NB4 (cell line): ENCODE measurements around the gene ARHGAP18.

Source experiments
- DNase-seq: peaks from one replicate; pipeline ENCODE4 v3.0.0; 2010; ENCODE audit warnings: low read depth
- H3K4me3 ChIP-seq: one replicate; pipeline ENCODE4 v1.5.1; 2011; ENCODE audit warnings: mild to moderate bottlenecking, low read depth, low read length, moderate library complexity
- MYC ChIP-seq: IDR thresholded peaks from 2 replicates; pipeline ENCODE4 v1.6.1; 2011; ENCODE audit warnings: low read depth, low read length
- POLR2A ChIP-seq: IDR thresholded peaks from 2 replicates; pipeline ENCODE4 v1.6.1; 2011; ENCODE audit warnings: mild to moderate bottlenecking; ENCODE audit not compliant: insufficient read length; ENCODE audit errors: extremely low read depth
- TF ChIP-seq, protein P1 (sequence below): IDR thresholded peaks from one replicate; pipeline ENCODE4 v1.5.1; 2012; ENCODE audit warnings: low read depth, low read length
- TF ChIP-seq, protein P2 (sequence below): IDR thresholded peaks from 2 replicates; pipeline ENCODE4 v1.6.1; 2011; ENCODE audit warnings: low read depth, low read length

ARHGAP18 gene

GRCh38 chr6:129744201-129744879, 34.4 kb upstream of the ARHGAP18 start:
- no peak for DNase-seq
- no peak overlapping the region for H3K4me3 ChIP-seq
- TF ChIP-seq MYC (no peak), POLR2A (no peak)
- TF ChIP-seq, protein P1, sequence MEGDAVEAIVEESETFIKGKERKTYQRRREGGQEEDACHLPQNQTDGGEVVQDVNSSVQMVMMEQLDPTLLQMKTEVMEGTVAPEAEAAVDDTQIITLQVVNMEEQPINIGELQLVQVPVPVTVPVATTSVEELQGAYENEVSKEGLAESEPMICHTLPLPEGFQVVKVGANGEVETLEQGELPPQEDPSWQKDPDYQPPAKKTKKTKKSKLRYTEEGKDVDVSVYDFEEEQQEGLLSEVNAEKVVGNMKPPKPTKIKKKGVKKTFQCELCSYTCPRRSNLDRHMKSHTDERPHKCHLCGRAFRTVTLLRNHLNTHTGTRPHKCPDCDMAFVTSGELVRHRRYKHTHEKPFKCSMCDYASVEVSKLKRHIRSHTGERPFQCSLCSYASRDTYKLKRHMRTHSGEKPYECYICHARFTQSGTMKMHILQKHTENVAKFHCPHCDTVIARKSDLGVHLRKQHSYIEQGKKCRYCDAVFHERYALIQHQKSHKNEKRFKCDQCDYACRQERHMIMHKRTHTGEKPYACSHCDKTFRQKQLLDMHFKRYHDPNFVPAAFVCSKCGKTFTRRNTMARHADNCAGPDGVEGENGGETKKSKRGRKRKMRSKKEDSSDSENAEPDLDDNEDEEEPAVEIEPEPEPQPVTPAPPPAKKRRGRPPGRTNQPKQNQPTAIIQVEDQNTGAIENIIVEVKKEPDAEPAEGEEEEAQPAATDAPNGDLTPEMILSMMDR: no peak
- TF ChIP-seq, protein P2, sequence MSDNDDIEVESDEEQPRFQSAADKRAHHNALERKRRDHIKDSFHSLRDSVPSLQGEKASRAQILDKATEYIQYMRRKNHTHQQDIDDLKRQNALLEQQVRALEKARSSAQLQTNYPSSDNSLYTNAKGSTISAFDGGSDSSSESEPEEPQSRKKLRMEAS: no peak

DNA sequence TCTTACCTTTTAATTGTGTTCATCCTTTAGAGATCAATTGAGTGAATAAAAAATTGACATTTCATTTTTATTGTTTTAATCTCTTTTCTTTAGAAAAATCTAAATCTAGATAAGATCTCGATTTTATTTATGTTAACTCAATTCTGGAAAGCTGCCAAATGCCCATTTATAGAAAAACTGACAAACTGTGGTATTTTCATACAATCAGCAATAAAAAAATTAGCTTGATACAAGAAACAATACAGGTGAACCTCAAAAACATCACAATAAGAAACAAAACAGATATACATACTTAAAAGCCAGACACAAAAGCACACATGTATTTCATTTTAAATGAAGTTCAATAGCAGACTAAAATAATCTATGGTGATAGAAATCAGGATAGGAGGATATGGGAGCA, 30.0 kb upstream of the ARHGAP18 start:
- no peak for DNase-seq
- TF ChIP-seq, protein P2: no peak
- TF ChIP-seq MYC (no peak), POLR2A (no peak)
- TF ChIP-seq, protein P1: no peak
- no peak overlapping the region for H3K4me3 ChIP-seq

- TF ChIP-seq POLR2A (no peak), MYC (no peak)
- TF ChIP-seq, protein P2: no peak
- TF ChIP-seq, protein P1: no peak
- no peak for DNase-seq
- H3K4me3 ChIP-seq: no peak overlapping the region
These were observed 26.1 kb upstream of the ARHGAP18 start for GRCh38 chr6:129736105-129736504.

DNA sequence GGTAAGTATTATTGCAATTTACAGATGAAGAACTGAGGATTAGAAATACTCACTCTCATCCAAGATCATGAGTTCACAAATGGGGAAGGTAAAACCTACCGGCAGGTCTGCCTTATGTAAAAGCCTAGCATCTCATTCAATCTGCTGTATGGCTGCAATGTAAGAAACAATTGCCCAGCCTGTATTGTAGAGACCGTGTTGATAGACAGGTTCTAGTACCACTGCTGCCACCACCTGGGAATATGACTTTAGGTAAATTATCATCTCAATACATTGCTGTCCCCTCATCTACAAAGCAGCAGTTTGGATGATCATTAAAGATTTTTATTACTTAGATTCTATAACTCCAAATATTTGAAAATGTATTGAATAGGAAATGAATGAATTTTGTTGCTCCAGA, 23.3 kb upstream of the ARHGAP18 start:
- no peak for DNase-seq
- no peak overlapping the region for H3K4me3 ChIP-seq
- TF ChIP-seq, protein P2: no peak
- no peak for TF ChIP-seq POLR2A
- no peak for TF ChIP-seq MYC
- TF ChIP-seq, protein P1: no peak

DNA sequence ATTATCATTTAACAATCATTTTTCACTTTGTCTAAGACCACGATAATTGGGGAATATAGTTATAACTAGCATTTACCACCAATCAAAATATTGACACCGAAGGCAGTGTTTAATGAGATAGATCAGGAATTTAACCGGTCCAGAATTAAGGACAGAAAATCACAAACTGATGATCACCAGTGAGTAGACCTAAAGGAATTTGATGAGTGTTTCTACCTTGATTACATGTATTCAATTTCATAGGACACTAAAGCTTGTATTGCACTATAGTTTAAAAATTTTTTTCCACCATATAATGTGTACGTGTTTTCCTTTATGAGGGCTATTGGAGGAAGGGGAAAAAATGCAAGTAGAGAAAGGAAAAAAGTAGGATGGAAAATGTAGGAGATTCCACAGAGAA, 22.6 kb upstream of the ARHGAP18 start:
- DNase-seq: no peak
- TF ChIP-seq POLR2A (no peak), MYC (no peak)
- TF ChIP-seq, protein P2: no peak
- TF ChIP-seq, protein P1: no peak
- H3K4me3 ChIP-seq: no peak overlapping the region

DNA sequence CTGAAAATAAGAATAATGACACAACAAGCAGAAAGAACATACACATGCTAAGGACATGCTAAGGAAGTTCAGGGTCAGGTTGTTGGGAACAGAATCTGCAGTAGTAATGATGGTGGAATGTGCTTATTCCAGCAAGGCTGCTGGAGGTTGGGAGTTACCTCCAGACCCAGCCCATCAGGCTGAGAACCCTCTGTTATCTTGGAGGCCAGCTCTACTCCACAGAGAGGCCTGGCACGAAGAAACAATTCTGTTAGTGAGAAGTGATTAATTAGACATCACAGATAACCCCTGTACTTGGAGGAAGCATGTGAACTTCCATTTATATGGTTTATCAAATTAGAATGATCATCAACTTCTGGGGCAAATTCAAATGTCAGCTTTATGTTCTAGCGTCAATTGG, 22.1 kb upstream of the ARHGAP18 start:
- no peak for TF ChIP-seq MYC
- no peak for TF ChIP-seq POLR2A
- TF ChIP-seq, protein P2: no peak
- TF ChIP-seq, protein P1: no peak
- DNase-seq: no peak
- H3K4me3 ChIP-seq: no peak overlapping the region
